H1 (cell line): ENCODE results near the gene ATG7. TPM values are rescaled to one million over a fixed set of nuclear protein-coding genes. Genes with fewer than 3 reads are reported as not detected.

Experiments
- MAFK ChIP-seq: IDR thresholded peaks from 2 replicates; pipeline ENCODE4 v1.6.1; 2012; ENCODE audit warnings: low read depth, mild to moderate bottlenecking, improper control_type of control experiment, low read length
- SAP30 ChIP-seq: fragments of 300-600 bp; sonication (generic); IDR thresholded peaks from 2 replicates; pipeline ENCODE4 v1.7.1; 2012; ENCODE audit warnings: low read length, moderate library complexity, mild to moderate bottlenecking, inconsistent platforms; ENCODE audit not compliant: insufficient read depth, insufficient replicate concordance
- SUZ12 ChIP-seq: fragments of 200-600 bp; sonication (generic); IDR thresholded peaks from 2 replicates; pipeline ENCODE4 v1.6.1; 2012; ENCODE audit warnings: mild to moderate bottlenecking, inconsistent platforms, low read length, moderate library complexity, mixed read lengths
- polyA plus RNA-seq, 7 experiments: library from polyadenylated mRNA; depleted of rRNA in 3 of 7; stranded (reverse) in 5 of 7; unstranded in 2 of 7; fragments of >200 nt in 5 of 7; fragments of 200-250 nt in 2 of 7; gene quantifications; 1 replicate in 5 of 7; 2 replicates in 1 of 7; 4 replicates in 1 of 7; pipeline versions ENCODE4 v1.2.1 to v1.2.3, GENCODE V29; 2011 to 2013; ENCODE audit warnings: missing spikeins in 2 of 7, mixed read lengths in 2 of 7
- total RNA-seq: library from RNA; stranded (reverse); fragmentation: NEBNext Ultra II Directional; extraction: Animal tissue kit (Norgen Biotek cat#: 25700); gene quantifications from 2 replicates; pipeline ENCODE4 v1.2.1, GENCODE V29; 2021
- TF ChIP-seq, protein P1 (sequence below): fragments of 300-600 bp; sonication (generic); IDR thresholded peaks from 2 replicates; pipeline ENCODE4 v1.7.1; 2012; ENCODE audit warnings: low read length, moderate library complexity, mild to moderate bottlenecking, inconsistent platforms; ENCODE audit not compliant: insufficient replicate concordance

ATG7 gene
- total and polyA plus RNA-seq, 2 of the 8 experiments (the other 6 are each of a cell fraction or from before 2014, with no cell fraction given): 15.0 to 19.1 TPM

DNA sequence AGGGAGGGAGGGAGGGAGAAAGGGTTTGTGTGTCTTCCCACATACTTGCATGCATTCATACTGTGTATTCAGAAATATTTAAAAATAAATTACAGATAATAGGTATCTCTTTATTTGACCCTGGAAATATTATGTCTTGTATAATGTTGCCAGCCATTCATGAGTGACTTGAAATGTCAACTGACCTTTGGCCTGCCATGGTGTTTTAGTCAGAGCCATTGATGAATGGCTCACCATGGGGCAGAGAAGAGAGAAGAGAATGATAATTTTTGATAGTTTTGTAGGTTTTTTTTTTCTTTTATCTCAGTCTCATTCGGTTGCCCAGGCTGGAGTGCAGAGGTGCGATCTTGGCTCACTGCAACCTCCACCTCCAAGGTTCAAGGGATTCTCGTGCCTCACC is 121.2 kb downstream of the ATG7 start (continued):
- TF ChIP-seq, protein P1, sequence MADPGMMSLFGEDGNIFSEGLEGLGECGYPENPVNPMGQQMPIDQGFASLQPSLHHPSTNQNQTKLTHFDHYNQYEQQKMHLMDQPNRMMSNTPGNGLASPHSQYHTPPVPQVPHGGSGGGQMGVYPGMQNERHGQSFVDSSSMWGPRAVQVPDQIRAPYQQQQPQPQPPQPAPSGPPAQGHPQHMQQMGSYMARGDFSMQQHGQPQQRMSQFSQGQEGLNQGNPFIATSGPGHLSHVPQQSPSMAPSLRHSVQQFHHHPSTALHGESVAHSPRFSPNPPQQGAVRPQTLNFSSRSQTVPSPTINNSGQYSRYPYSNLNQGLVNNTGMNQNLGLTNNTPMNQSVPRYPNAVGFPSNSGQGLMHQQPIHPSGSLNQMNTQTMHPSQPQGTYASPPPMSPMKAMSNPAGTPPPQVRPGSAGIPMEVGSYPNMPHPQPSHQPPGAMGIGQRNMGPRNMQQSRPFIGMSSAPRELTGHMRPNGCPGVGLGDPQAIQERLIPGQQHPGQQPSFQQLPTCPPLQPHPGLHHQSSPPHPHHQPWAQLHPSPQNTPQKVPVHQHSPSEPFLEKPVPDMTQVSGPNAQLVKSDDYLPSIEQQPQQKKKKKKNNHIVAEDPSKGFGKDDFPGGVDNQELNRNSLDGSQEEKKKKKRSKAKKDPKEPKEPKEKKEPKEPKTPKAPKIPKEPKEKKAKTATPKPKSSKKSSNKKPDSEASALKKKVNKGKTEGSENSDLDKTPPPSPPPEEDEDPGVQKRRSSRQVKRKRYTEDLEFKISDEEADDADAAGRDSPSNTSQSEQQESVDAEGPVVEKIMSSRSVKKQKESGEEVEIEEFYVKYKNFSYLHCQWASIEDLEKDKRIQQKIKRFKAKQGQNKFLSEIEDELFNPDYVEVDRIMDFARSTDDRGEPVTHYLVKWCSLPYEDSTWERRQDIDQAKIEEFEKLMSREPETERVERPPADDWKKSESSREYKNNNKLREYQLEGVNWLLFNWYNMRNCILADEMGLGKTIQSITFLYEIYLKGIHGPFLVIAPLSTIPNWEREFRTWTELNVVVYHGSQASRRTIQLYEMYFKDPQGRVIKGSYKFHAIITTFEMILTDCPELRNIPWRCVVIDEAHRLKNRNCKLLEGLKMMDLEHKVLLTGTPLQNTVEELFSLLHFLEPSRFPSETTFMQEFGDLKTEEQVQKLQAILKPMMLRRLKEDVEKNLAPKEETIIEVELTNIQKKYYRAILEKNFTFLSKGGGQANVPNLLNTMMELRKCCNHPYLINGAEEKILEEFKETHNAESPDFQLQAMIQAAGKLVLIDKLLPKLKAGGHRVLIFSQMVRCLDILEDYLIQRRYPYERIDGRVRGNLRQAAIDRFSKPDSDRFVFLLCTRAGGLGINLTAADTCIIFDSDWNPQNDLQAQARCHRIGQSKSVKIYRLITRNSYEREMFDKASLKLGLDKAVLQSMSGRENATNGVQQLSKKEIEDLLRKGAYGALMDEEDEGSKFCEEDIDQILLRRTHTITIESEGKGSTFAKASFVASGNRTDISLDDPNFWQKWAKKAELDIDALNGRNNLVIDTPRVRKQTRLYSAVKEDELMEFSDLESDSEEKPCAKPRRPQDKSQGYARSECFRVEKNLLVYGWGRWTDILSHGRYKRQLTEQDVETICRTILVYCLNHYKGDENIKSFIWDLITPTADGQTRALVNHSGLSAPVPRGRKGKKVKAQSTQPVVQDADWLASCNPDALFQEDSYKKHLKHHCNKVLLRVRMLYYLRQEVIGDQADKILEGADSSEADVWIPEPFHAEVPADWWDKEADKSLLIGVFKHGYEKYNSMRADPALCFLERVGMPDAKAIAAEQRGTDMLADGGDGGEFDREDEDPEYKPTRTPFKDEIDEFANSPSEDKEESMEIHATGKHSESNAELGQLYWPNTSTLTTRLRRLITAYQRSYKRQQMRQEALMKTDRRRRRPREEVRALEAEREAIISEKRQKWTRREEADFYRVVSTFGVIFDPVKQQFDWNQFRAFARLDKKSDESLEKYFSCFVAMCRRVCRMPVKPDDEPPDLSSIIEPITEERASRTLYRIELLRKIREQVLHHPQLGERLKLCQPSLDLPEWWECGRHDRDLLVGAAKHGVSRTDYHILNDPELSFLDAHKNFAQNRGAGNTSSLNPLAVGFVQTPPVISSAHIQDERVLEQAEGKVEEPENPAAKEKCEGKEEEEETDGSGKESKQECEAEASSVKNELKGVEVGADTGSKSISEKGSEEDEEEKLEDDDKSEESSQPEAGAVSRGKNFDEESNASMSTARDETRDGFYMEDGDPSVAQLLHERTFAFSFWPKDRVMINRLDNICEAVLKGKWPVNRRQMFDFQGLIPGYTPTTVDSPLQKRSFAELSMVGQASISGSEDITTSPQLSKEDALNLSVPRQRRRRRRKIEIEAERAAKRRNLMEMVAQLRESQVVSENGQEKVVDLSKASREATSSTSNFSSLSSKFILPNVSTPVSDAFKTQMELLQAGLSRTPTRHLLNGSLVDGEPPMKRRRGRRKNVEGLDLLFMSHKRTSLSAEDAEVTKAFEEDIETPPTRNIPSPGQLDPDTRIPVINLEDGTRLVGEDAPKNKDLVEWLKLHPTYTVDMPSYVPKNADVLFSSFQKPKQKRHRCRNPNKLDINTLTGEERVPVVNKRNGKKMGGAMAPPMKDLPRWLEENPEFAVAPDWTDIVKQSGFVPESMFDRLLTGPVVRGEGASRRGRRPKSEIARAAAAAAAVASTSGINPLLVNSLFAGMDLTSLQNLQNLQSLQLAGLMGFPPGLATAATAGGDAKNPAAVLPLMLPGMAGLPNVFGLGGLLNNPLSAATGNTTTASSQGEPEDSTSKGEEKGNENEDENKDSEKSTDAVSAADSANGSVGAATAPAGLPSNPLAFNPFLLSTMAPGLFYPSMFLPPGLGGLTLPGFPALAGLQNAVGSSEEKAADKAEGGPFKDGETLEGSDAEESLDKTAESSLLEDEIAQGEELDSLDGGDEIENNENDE: no peak
- TF ChIP-seq MAFK (no peak), SAP30 (no peak), SUZ12 (no peak)
